Stimulated activated CD4-positive, alpha-beta T cell treated with anti-CD3 and anti-CD28 coated beads, TNF-alpha, amount 100 ng/mL, for 1 hour (primary cell): ENCODE measurements around the gene SLMAP.

Source experiments
- DNase-seq, 3 donors: peaks; one replicate each; pipeline ENCODE4 v3.0.0-alpha.2; 2020; ENCODE audit warnings: low read depth in 3 of 3, low spot score in 1 of 3

Gene SLMAP, protein sequence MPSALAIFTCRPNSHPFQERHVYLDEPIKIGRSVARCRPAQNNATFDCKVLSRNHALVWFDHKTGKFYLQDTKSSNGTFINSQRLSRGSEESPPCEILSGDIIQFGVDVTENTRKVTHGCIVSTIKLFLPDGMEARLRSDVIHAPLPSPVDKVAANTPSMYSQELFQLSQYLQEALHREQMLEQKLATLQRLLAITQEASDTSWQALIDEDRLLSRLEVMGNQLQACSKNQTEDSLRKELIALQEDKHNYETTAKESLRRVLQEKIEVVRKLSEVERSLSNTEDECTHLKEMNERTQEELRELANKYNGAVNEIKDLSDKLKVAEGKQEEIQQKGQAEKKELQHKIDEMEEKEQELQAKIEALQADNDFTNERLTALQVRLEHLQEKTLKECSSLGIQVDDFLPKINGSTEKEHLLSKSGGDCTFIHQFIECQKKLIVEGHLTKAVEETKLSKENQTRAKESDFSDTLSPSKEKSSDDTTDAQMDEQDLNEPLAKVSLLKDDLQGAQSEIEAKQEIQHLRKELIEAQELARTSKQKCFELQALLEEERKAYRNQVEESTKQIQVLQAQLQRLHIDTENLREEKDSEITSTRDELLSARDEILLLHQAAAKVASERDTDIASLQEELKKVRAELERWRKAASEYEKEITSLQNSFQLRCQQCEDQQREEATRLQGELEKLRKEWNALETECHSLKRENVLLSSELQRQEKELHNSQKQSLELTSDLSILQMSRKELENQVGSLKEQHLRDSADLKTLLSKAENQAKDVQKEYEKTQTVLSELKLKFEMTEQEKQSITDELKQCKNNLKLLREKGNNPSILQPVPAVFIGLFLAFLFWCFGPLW

GRCh38 chr3:57755741-57756527, at the start of gene SLMAP:
Gene SLMAP, plus strand, starts transcription at chr3:57756309. Its CDS starts 1,343 bp downstream, at chr3:57757652.
- peak; percentile 81 to 86 (median 83) for DNase-seq

DNA sequence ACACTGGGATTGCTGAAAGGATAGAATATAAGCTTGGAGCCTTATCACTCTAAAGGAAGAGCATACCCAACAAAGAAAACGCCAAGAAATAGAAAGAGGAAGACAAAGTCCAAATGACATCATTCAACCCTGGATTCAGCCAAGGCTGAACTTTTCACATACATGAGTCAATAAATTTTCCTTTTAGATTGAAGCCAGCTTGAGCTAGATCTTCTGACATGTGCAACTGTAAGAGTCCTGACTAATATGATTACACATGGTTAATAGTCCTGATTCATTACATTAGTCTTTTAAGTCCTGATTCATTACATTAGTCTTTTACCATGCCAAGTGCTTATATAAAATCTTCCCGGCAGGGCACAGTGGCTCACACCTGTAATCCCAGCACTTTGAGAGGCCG, 49.6 kb upstream of the SLMAP start:
- DNase-seq, result no peak

DNA sequence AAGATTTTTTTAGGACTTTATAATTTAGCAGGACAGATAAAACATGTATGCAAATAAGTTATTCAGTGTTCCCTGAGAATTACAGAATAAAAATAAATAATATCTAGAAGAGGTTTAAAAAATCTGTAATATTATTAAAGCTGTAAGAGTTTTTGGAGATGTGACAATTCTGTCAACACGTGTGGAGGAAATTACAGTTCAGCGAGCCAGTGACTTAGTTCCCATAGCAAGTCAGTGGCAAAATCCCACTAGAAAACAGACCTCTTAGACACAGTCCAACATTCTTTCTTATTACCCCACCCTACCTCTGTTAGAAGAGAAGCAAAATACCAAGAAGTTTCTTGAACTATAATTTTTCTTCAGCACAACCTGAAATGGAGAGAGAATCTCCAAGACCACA, 47.1 kb upstream of the SLMAP start:
- DNase-seq, result no peak

- DNase-seq, result no peak
Measured at GRCh38 chr3:57709559-57709958, 46.5 kb upstream of the SLMAP start.

DNA sequence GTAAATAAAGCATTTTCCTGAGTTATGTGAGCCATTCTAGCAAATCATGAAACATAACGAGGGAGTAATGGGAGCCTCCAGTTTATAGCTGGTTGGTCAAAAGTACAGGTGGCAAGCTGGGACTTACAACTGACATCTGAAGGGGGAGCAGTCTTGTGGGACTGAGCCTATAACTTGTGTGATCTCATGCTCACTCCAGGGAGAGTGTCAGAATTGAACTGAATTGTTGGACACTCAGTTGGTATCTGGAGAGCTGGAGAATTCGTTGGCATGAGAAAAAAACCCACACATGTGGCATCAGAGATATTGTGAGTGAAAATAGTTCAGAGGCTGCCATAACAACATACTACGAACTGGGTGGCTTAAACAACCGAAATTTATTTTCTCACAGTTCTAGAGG, 40.4 kb upstream of the SLMAP start:
- DNase-seq, result no peak

DNA sequence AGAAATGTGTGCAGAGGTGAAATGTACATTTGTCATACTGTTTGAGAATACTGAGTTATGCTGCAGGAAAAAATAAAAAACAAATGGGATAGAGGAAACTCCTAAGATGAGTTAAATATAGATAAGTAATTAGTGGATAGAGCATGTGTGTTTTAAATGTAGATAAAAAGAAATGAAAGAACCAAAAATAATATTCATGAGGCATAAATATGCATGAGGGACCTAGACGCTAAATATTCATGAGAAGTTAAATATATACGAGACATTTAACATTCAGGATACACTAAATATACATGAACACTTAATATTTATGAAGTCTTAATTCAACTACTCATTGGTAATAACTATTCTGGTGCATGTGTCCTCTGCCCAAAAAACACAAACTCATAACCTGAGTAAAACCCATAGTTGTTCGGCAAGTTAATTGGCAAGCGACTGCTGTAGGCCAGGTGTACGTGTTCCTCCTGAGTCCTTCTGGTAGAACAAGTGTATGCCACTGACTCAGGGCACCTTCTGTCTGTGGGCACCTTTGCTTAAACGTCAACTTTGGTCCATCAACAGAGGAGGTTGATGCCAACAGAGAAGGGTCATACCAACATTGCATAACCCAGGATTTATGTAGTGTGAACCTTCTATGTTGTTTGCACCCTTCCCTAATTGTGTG, 38.8 kb upstream of the SLMAP start:
- no peak for DNase-seq

DNA sequence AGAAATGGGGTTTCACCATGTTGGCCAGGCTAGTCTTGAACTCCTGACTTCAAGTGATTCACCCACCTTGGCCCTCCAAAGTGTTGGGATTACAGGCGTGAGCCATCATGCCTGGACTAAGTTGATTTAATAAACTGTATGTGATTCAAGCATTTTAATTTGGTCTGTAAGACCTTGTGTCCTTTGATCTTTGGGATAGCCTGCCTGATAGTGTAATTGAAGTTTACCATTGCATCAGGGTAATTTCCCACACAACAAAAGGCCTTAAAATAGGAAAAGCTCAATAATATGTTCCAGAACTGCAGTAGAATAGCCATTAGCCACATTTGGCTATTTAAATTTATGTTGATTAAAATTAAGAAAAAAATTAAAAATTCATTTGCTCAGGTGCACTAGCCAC, 38.0 kb upstream of the SLMAP start:
- DNase-seq, result no peak

DNA sequence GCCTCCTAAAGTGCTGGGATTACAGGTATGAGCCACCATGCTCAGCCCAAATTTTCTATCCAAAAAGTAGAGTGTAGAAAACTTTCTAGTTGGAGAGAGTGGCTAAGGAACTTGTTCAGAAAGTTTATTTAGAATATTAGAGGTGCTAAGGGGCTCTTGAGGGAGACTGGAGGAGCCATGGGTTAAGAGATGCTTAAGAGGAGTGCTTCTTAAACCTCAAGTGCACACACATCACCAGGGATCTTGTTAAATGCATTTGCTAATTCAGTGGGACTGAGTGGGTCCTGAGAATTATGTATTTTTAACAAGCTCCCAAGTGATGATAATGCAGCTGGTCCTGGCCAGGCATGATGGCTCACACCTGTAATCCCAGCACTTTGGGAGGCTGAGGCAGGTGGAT, 29.7 kb upstream of the SLMAP start:
- DNase-seq, result no peak

DNA sequence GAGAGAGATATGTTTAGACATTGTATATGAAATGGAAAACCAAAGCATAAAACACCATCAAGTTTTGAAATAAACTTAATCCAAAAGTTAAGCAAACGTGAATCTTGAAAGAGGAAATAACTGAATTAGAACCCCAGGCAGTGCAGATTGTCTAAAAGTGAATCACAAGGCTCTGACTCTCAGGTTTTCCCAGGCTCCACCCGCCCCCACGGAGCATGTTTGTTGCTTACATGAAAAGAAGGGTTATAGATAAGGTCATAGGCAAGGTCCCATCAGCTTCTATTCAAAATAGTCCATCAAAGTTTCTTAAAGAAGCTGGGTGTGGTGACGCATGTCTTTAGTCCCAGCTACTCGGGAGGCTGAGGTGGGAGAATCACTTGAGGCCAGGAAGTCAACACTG, 29.0 kb upstream of the SLMAP start:
- no peak for DNase-seq

- no peak for DNase-seq
Measured at GRCh38 chr3:57729334-57730045, 26.6 kb upstream of the SLMAP start.

- no peak for DNase-seq
Measured at GRCh38 chr3:57730682-57731081, 25.4 kb upstream of the SLMAP start.

GRCh38 chr3:57731311-57731710, 24.8 kb upstream of the SLMAP start:
- DNase-seq, result no peak

DNA sequence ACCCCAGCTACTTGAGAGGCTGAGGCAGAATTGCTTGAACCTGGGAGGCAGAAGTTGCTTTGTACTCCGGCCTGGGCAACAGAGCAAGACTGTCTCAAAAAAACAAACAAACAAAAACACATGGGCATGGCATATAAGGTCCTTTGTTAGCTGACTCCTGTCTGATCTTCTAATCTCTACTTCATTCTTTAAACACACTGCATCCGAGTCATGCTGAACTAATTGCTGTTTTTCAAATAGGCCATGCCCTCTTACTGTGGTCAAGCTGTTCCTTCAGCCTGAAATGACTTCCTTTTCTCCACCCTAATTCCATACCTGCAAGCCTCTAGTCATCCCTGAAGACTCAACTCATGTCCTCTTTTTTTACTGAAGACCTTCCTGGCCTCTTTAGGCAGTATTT, 22.3 kb upstream of the SLMAP start:
- DNase-seq, result no peak

- no peak for DNase-seq
Measured at GRCh38 chr3:57735405-57735804, 20.7 kb upstream of the SLMAP start.

GRCh38 chr3:57737840-57738239, 18.3 kb upstream of the SLMAP start:
- DNase-seq, result no peak

DNA sequence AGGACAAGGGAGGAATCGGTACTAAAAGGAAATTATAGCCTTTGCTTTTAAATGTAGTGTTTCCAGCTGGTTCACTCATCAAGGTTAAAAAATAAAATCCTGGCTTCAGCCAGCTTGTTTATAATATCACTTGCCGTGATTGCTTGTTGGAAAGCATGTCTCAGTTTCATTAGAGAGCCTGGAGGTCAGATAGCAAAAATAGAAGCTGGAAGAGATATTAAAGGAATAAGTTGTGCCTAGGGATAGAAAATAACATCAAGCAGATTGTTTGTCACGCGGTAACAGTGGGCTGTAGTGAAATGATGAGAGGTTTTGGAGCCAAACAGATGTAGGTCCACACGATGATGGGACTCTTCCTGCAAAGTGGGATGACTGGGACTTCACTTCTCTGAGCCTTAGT, 17.7 kb upstream of the SLMAP start:
- DNase-seq, result no peak

DNA sequence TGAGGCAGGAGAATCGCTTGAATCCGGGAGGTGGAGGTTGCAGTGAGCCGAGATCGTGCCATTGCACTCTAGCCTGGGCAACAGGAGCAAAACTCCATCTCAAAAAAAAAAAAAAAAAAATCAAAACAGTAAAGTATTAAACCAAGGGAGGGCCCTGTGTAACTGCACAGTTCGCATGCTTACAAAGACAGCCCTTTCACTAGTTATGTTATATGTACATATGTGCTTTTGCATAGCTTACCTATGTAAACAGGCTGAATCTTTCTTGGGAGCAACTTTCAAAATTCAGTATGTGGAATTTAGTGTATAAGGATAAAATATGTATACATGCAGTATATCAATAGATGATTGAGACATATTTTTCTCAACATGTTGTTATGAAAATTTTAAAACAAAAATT, 16.1 kb upstream of the SLMAP start:
- no peak for DNase-seq

DNA sequence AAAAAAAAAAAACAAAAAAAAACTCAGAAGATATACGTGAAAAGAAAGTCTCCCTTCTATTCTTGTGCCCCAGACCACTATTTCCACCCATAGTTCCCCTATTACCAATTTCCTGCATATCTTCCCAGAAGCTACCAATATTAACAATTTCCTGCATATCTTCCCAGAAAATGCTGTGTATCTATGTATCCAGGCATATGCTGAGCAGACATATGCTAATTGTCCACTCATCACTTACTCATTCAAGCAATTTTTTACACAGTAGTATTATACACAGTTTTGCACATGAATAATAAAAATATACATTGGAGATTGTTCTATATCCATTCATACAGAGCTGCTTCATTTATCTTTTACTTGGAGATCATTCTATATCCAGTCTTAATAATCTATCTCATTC, 12.6 kb upstream of the SLMAP start:
- no peak for DNase-seq

- no peak for DNase-seq
Measured at GRCh38 chr3:57745101-57745500, 11.0 kb upstream of the SLMAP start.
